GM21390 (cell line): ENCODE measurements around the gene NHLH1.

ENCODE experiments used
- ATAC-seq: cut with Tn5 transposase; IDR thresholded peaks from one replicate; pipeline ENCODE4 v1.9.1; 2021; ENCODE audit not compliant: unreplicated experiment

NHLH1 gene

DNA sequence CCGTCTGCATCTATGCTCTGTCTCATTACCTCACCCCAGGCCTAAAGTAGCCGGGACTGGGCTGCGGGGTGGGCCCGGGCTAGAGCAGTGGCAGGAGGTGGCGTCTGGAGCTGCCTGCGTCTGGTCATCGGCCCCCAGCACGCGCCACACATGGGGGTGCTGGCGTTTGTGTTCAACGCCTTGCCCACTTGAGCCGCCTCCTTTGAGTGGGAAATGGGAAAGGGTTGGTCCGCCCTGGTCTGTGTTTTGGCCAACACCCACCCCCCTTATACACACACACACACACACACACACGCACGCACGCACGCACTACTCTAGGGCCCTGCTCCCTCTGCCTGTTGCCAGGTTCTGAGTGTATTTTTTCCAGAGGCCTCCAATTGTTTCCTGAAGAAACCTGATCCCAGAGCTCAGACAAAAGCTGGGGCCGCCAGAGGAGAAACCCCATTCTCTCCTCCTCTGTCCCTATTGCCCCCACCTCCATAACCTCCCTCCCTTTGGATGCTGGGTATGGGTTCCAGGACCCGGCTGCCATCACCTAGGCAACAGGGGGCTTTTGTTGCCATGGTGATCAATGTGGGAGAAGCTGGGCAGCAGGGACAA is 43.6 kb downstream of the NHLH1 start:
- no peak for ATAC-seq

DNA sequence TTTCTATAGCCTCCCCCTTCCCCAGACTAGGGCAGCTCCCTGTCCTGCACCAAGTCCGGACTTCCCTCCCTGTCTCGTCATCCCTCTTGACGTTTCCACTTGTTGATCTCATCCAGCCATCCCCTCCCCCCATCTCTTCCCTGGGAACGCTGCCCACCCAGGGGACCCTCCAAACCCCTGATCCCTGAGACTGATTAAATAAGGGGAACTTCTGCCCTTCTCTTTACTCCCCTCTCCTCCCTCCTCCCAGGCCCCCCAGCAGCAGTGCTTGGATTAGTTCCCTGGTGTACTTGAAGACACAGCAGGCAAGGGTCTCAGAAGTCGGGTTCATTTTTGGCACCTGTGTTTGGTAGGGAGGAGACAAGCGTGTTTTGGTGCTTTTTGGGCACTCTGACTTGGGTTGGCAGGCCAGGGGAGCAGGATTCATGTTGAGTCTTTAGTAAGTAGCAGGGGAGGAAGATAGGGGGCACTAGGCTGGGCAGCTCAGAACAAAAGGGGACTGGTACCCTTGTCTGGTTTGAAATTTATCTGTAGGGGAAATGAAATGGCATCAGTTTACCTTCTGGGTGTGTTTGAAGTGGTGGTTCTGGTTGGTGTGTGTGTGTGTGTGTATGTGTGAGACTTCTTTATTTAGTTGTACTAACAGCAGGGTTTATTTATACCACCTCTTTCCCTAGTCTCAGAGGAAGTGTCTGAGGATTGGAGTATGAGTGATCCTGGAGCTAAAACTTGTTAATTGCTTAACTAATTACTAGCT is 44.6 kb downstream of the NHLH1 start:
- no peak for ATAC-seq

GRCh38 chr1:160412028-160412362 is 45.1 kb downstream of the NHLH1 start:
- ATAC-seq = no peak

- ATAC-seq = no peak
These were observed 46.8 kb downstream of the NHLH1 start for GRCh38 chr1:160413716-160414115.

GRCh38 chr1:160414881-160415280 is 48.0 kb downstream of the NHLH1 start:
- no peak for ATAC-seq

DNA sequence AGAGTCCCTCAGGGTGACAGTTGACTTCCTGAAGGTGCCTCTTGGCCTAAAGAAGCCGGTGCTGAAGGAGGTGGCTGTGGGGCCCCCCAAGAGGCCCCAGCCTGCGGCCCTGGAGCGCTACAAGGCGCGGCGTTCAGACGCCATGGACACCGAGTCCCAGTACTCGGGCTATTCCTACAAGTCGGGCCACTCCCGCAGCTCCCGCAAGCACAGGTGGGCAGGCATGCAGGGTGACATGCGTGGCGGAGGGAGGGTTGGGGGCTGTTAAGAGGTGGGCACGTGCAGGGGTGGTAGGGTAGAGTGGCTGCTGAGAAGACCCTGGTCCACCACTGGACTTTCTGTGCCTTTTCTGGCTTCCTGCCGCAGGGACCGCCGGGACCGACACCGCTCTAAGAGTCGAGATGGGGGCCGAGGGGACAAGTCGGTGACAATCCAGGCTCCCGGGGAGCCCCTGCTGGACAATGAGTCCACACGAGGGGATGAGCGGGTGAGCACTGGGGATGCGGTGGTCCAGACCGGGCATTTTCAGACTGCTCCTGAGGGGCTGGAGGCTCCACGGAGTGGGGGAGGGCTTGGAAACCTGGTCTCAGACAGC is 48.9 kb downstream of the NHLH1 start:
- ATAC-seq = no peak

- ATAC-seq = no peak
These were observed 49.5 kb downstream of the NHLH1 start for GRCh38 chr1:160416369-160416768.

DNA sequence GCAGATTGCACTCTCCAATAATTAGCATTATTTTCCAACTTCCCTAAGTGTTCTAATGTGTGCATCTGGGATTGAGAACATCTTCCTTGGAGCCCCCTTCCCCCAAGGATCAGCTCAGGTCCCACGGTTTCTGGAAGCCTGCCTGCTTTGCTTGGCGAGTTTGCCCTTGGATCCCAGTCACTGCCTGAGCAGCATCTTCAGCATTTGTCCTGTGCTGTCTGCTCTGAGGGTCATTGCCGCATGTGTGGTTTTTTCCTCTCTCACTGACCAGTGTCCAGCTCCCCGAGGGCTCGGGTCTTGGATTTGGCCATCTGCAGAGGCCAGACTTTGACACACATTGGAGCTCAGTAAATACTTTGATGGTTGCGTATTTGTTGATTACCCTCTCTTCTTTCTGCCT is 51.6 kb downstream of the NHLH1 start:
- ATAC-seq = no peak

DNA sequence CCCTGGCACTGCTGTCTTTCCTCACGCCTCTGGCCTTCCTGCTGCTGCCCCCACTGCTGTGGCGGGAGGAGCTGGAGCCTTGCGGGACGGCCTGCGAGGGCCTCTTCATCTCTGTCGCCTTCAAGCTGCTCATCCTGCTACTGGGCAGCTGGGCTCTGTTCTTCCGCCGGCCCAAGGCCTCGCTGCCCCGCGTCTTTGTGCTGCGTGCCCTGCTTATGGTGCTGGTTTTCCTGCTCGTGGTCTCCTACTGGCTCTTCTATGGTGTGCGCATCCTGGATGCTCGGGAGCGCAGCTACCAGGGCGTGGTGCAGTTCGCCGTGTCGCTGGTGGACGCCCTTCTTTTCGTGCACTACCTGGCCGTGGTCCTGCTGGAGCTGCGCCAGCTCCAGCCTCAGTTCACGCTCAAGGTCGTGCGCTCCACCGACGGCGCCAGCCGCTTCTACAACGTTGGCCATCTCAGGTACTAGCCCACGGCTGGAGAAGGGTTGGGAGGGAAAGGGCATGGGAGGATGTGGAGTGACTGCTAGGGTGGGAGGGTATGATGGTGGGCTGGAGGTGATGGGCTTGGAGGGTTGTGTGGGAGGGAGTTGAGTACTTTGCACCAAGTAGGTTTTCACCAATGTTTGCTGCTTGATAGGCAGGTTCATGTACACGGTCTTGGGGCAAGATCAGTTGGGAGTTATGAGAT is 52.4 kb downstream of the NHLH1 start:
- no peak for ATAC-seq

GRCh38 chr1:160419838-160420169 is 52.9 kb downstream of the NHLH1 start:
- ATAC-seq = no peak

DNA sequence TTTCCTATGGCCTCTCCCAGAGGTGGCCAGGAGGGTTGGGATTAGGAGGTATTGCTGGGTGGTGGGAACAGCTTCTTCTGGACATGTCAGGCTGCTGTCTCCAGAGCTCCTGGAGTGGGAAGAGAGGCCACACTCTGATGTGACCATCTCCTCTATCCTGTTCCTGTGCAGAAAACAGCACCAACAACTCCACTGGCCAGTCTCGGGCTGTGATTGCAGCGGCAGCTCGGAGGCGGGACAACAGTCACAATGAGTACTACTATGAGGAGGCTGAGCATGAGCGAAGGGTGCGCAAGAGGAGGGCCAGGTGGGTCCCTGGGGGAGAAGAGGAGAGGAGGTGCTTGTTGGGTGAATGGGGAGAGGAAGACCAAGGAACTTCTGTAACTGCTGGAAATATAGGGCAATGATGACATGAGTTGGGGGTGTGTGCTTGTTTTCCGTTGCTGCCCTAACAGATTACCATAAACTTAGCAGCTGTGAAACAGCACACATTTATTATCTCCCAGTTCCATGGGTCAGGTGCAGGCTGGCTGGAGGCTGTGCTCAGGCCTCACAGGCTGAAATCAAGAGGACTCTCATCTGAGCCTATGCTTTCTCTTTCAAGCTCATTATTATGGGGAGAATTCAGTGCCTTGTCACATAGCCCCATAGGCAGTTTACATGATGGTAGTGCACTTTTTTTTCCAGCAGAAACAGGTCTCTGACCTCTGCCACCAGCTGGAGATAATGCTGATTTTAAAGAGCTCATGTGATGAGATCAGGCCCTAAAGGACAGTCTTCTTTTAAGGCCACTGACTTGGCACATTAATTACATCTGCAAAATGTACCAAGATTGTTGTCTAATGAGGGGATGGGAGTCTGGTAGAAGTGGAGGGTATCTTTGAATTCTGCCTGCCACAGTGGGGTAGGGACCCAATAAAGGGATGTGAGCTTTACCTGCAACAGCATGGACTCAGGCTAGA is 54.3 kb downstream of the NHLH1 start:
- ATAC-seq = no peak

GRCh38 chr1:160421881-160422280 is 55.0 kb downstream of the NHLH1 start:
- ATAC-seq = no peak
